CD14-positive monocyte (primary cell): ENCODE data around the gene ALKBH3. TPM values are rescaled to one million over a fixed set of nuclear protein-coding genes. Genes with fewer than 3 reads are reported as not detected.
A peak's percentile ranks its signal among the peaks of the same experiment; 100 is the strongest.

ENCODE experiments used
- DNase-seq, 3 donors: peaks; one replicate each; pipeline ENCODE4 v3.0.0-alpha.2; 2011 to 2022
- H2AFZ ChIP-seq: 2 replicates; pipeline ENCODE4 v1.6.0; 2012; ENCODE audit warnings: mild to moderate bottlenecking, low read depth, low read length, inconsistent platforms; ENCODE audit not compliant: insufficient read depth, poor library complexity, severe bottlenecking
- H3K27ac ChIP-seq, 2 donors: 1 replicate in 1 of 2; 2 replicates in 1 of 2; pipeline ENCODE4 v1.5.1; 2012 to 2013; ENCODE audit warnings: low read length in 2 of 2, control low read depth in 1 of 2, inconsistent platforms in 1 of 2, low read depth in 1 of 2, mild to moderate bottlenecking in 1 of 2
- H3K27me3 ChIP-seq, 2 donors: one replicate each; pipeline versions ENCODE4 v1.6.0 to v1.6.1; 2011 to 2013; ENCODE audit warnings: low read length in 2 of 2; ENCODE audit not compliant: control insufficient read depth in 2 of 2, insufficient read depth in 2 of 2
- H3K36me3 ChIP-seq, 2 donors: replicated peaks in 1 of 2; 1 replicate in 1 of 2; 2 replicates in 1 of 2; pipeline versions ENCODE4 v1.5.1 to v1.6.1; 2012 to 2013; ENCODE audit warnings: low read length in 2 of 2, control low read depth in 1 of 2, inconsistent platforms in 1 of 2, mild to moderate bottlenecking in 1 of 2; ENCODE audit not compliant: insufficient read depth in 2 of 2, control insufficient read depth in 1 of 2
- H3K4me1 ChIP-seq, 2 donors: 1 replicate in 1 of 2; 2 replicates in 1 of 2; pipeline versions ENCODE4 v1.5.1 to v1.6.1; 2012 to 2013; ENCODE audit warnings: low read length in 2 of 2, control low read depth in 1 of 2, inconsistent platforms in 1 of 2, mild to moderate bottlenecking in 1 of 2, moderate library complexity in 1 of 2; ENCODE audit not compliant: insufficient read depth in 2 of 2, control insufficient read depth in 1 of 2
- H3K4me2 ChIP-seq: replicated peaks from 2 replicates; pipeline ENCODE3; 2012; ENCODE audit warnings: low read length, moderate library complexity, mild to moderate bottlenecking; ENCODE audit not compliant: poor library complexity, severe bottlenecking; ENCODE audit errors: extremely low read depth
- H3K4me3 ChIP-seq, 3 experiments: fragments of 200-600 bp in 1 of 3; sonication (generic) in 1 of 3; replicated peaks in 1 of 3; 1 replicate in 2 of 3; 2 replicates in 1 of 3; pipeline ENCODE4 v1.5.1; 2011 to 2013; ENCODE audit warnings: low read length in 3 of 3, mild to moderate bottlenecking in 3 of 3, control low read depth in 2 of 3, low read depth in 2 of 3, inconsistent platforms in 1 of 3, moderate library complexity in 1 of 3
- H3K79me2 ChIP-seq: 2 replicates; pipeline ENCODE4 v1.6.0; 2012; ENCODE audit warnings: mild to moderate bottlenecking, control low read depth, inconsistent platforms, low read length, moderate library complexity; ENCODE audit not compliant: insufficient read depth
- H3K9ac ChIP-seq: 2 replicates; pipeline ENCODE4 v1.6.0; 2017; ENCODE audit warnings: low read length, mild to moderate bottlenecking; ENCODE audit not compliant: insufficient read depth, poor library complexity, severe bottlenecking
- H3K9me3 ChIP-seq, 2 donors: replicated peaks in 1 of 2; 1 replicate in 1 of 2; 2 replicates in 1 of 2; pipeline versions ENCODE4 v1.5.1 to v1.6.1; 2012 to 2013; ENCODE audit warnings: low read length in 2 of 2, control low read depth in 1 of 2; ENCODE audit not compliant: control insufficient read depth in 1 of 2, insufficient read depth in 1 of 2
- H4K20me1 ChIP-seq: 2 replicates; pipeline ENCODE4 v1.6.0; 2012; ENCODE audit warnings: mild to moderate bottlenecking, low read length, control low read depth, moderate library complexity; ENCODE audit not compliant: insufficient read depth
- H3K27ac Mint-ChIP-seq, 7 donors: one replicate each; pipeline ENCODE4 v1.8.0; 2020; ENCODE audit warnings: mild to moderate bottlenecking in 7 of 7, mixed read lengths in 7 of 7, moderate library complexity in 6 of 7, inconsistent platforms in 2 of 7
- H3K27me3 Mint-ChIP-seq, 3 donors: one replicate each; pipeline ENCODE4 v1.8.0; 2021 to 2022; ENCODE audit warnings: low read depth in 3 of 3, mild to moderate bottlenecking in 3 of 3, mixed read lengths in 3 of 3, moderate library complexity in 3 of 3, inconsistent platforms in 1 of 3
- H3K36me3 Mint-ChIP-seq, 2 donors: one replicate each; pipeline ENCODE4 v1.8.0; 2020; ENCODE audit warnings: mixed read lengths in 2 of 2, inconsistent platforms in 1 of 2, mild to moderate bottlenecking in 1 of 2
- H3K4me1 Mint-ChIP-seq: one replicate; pipeline ENCODE4 v1.8.0; 2020; ENCODE audit warnings: mild to moderate bottlenecking, mixed read lengths
- H3K4me3 Mint-ChIP-seq, 2 donors: one replicate each; pipeline ENCODE4 v1.8.0; 2020; ENCODE audit warnings: mild to moderate bottlenecking in 2 of 2, mixed read lengths in 2 of 2, moderate library complexity in 1 of 2
- H3K9me3 Mint-ChIP-seq, 7 donors: one replicate each; pipeline ENCODE4 v1.8.0; 2020 to 2022; ENCODE audit warnings: mixed read lengths in 7 of 7, mild to moderate bottlenecking in 6 of 7, moderate library complexity in 6 of 7, inconsistent platforms in 2 of 7
- CTCF ChIP-seq: fragments of 200-600 bp; IDR thresholded peaks from one replicate; pipeline ENCODE4 v1.8.0; 2022; ENCODE audit warnings: antibody characterized with exemption, mild to moderate bottlenecking
- WGBS: methylation state at CpG from one replicate; pipeline ENCODE4 v1.1.5; 2013; ENCODE audit warnings: missing lambda C conversion rate; ENCODE audit not compliant: insufficient coverage; 5-methylcytosine and 5-hydroxymethylcytosine counted together
- intact Hi-C, 2 donors: fragments of 100-400 bp; cut with micrococcal nuclease; formaldehyde crosslinking; loops; one replicate each; pipeline versions ENCODE4 v1.15.0 to v1.15.1; 2023
- polyA plus RNA-seq, 3 donors: library from polyadenylated mRNA; depleted of rRNA in 1 of 3; unstranded in 2 of 3; stranded (reverse) in 1 of 3; fragments of 300-500 nt in 2 of 3; fragments of >200 nt in 1 of 3; fragmentation: Illumina TruSeq in 2 of 3; gene quantifications; 1 replicate in 2 of 3; 2 replicates in 1 of 3; pipeline ENCODE4 v1.2.3, GENCODE V29; 2012 to 2021

Gene ALKBH3
- polyA plus RNA-seq, 3 donors, result 22.1 to 25.8 (median 22.7) TPM

- Histone ChIP-seq H3K9me3 (no peaks in the 10 kb centered on the region), H3K9ac (no peak overlapping the region), H3K27ac (no peak overlapping the region), H2AFZ (no peak overlapping the region), H3K4me1 (no peaks in the 10 kb centered on the region), H4K20me1 (no peaks in the 10 kb centered on the region), H3K27me3 (peaks cover under 1% of the 10 kb centered on the region in 2 donors), H3K36me3 (no peaks in the 10 kb centered on the region), H3K4me3 (no peak overlapping the region), H3K79me2 (no peaks in the 10 kb centered on the region), H3K4me2 (no peak overlapping the region)
- no peak for TF ChIP-seq CTCF
- Mint-ChIP-seq H3K9me3 (peaks cover 0 to 2% (median 0%) of the 10 kb centered on the region in 7 donors), H3K4me1 (peaks cover 6% of the 10 kb centered on the region), H3K27me3 (peaks cover 9 to 22% (median 17%) of the 10 kb centered on the region in 3 donors), H3K27ac (no peak overlapping the region), H3K4me3 (no peak overlapping the region), H3K36me3 (no peaks in the 10 kb centered on the region)
- WGBS, result 64% methylated on average over 2 of the region's 7 CpGs
- no peak for DNase-seq
- intact Hi-C loops, result no loop called here
Measured at GRCh38 chr11:43935424-43935979, 54.9 kb downstream of the ALKBH3 start.

GRCh38 chr11:43936076-43936475 lies 55.4 kb downstream of the ALKBH3 start:
- H2AFZ ChIP-seq, result no peak overlapping the region

More at GRCh38 chr11:43936076-43936475, 55.4 kb downstream of the ALKBH3 start:
- H3K79me2 ChIP-seq, result no peaks in the 10 kb centered on the region
- no peaks in the 10 kb centered on the region for H4K20me1 ChIP-seq
- H3K27ac ChIP-seq, result no peak overlapping the region
- H3K36me3 Mint-ChIP-seq, result no peaks in the 10 kb centered on the region
- no peak overlapping the region for H3K27ac Mint-ChIP-seq
- H3K9ac ChIP-seq, result no peak overlapping the region
- intact Hi-C loops, result no loop called here
- no peaks in the 10 kb centered on the region for H3K36me3 ChIP-seq
- no peak for TF ChIP-seq CTCF
- no peaks in the 10 kb centered on the region for H3K4me1 ChIP-seq
- no peak overlapping the region for H3K4me2 ChIP-seq
- H3K4me3 Mint-ChIP-seq, result no peak overlapping the region
- peaks cover 6% of the 10 kb centered on the region for H3K4me1 Mint-ChIP-seq
- WGBS, result no CpG with 5 or more reads among the region's 7 CpGs
- peaks cover 0 to 3% (median 0%) of the 10 kb centered on the region in 7 donors for H3K9me3 Mint-ChIP-seq
- no peak overlapping the region for H3K4me3 ChIP-seq
- H3K27me3 ChIP-seq, result peaks cover 6 to 7% of the 10 kb centered on the region in 2 donors
- peaks cover 15 to 27% (median 23%) of the 10 kb centered on the region in 3 donors for H3K27me3 Mint-ChIP-seq
- DNase-seq, result peak in 1 of 3 donors; percentile 21
- H3K9me3 ChIP-seq, result no peaks in the 10 kb centered on the region
